SU-DHL-6 (cell line): Measurements from ENCODE around the gene MST1.

Source experiments
- H2AFZ ChIP-seq: fragments of 200-600 bp; sonication (generic); 2 replicates; pipeline ENCODE4 v1.6.1; 2014; ENCODE audit warnings: low read depth, mild to moderate bottlenecking, moderate library complexity, mixed read lengths, antibody characterized with exemption, low read length; ENCODE audit not compliant: severe bottlenecking
- H3F3A ChIP-seq: fragments of 200-600 bp; shearing (Covaris generic); 2 replicates; pipeline ENCODE4 v1.6.0; 2016; ENCODE audit warnings: antibody characterized with exemption, mild to moderate bottlenecking; ENCODE audit not compliant: insufficient read depth
- H3K27ac ChIP-seq: fragments of 200-600 bp; sonication (generic); 2 replicates; pipeline ENCODE4 v1.5.1; 2016; ENCODE audit warnings: low read depth, mild to moderate bottlenecking, low read length, moderate library complexity, mixed read lengths
- H3K27me3 ChIP-seq: fragments of 200-600 bp; sonication (generic), shearing (Covaris generic); 2 replicates; pipeline ENCODE4 v1.6.0; 2014; ENCODE audit warnings: mild to moderate bottlenecking, low read length
- H3K36me3 ChIP-seq: fragments of 200-600 bp; sonication (generic); 2 replicates; pipeline ENCODE4 v1.6.1; 2014; ENCODE audit warnings: mild to moderate bottlenecking, low read length, mixed read lengths
- H3K4me2 ChIP-seq: fragments of 300-600, 200-600 bp; shearing (Covaris generic), sonication (generic); 2 replicates; pipeline ENCODE4 v1.6.0; 2014; ENCODE audit warnings: low read length, low read depth, mild to moderate bottlenecking; ENCODE audit not compliant: poor library complexity, severe bottlenecking
- H3K4me3 ChIP-seq: fragments of 200-600 bp; sonication (generic); 2 replicates; pipeline ENCODE4 v1.5.1; 2014; ENCODE audit warnings: antibody characterized with exemption, low read length, mild to moderate bottlenecking, mixed read lengths; ENCODE audit not compliant: insufficient read depth, poor library complexity, severe bottlenecking
- H3K79me2 ChIP-seq: fragments of 200-600 bp; sonication (generic); 2 replicates; pipeline ENCODE4 v1.6.1; 2014; ENCODE audit warnings: mild to moderate bottlenecking, low read length, moderate library complexity; ENCODE audit not compliant: insufficient read depth
- H3K9ac ChIP-seq: fragments of 200-600 bp; sonication (generic); 2 replicates; pipeline ENCODE4 v1.7.0; 2014; ENCODE audit warnings: mild to moderate bottlenecking, low read length
- H3K9me2 ChIP-seq: fragments of 200-600 bp; sonication (generic); replicated peaks from 2 replicates; pipeline ENCODE4 v1.6.1; 2014; ENCODE audit warnings: low read length; ENCODE audit not compliant: insufficient read depth
- H3K9me3 ChIP-seq: fragments of 200-600 bp; sonication (generic); 2 replicates; pipeline ENCODE4 v1.6.1; 2014; ENCODE audit warnings: low read length, mixed read lengths; ENCODE audit not compliant: insufficient read depth
- H4K20me1 ChIP-seq: fragments of 200-600 bp; sonication (generic); 2 replicates; pipeline ENCODE4 v1.6.1; 2014; ENCODE audit warnings: low read depth, mild to moderate bottlenecking, antibody characterized with exemption, low read length, moderate library complexity, mixed read lengths
- EZH2phosphoT487 ChIP-seq: fragments of 200-600 bp; sonication (generic), shearing (Covaris generic); conservative IDR thresholded peaks from 2 replicates; pipeline ENCODE4 v1.6.1; 2018; ENCODE audit warnings: mild to moderate bottlenecking, antibody characterized with exemption, low read length, moderate library complexity, mixed read lengths
- TF ChIP-seq, protein P1 (sequence below): fragments of 200-600 bp; sonication (generic); IDR thresholded peaks from one replicate; pipeline ENCODE4 v1.5.1; 2017; ENCODE audit warnings: antibody characterized with exemption, mild to moderate bottlenecking, low read length, moderate library complexity; ENCODE audit not compliant: insufficient read depth, poor library complexity, severe bottlenecking

MST1 gene

DNA sequence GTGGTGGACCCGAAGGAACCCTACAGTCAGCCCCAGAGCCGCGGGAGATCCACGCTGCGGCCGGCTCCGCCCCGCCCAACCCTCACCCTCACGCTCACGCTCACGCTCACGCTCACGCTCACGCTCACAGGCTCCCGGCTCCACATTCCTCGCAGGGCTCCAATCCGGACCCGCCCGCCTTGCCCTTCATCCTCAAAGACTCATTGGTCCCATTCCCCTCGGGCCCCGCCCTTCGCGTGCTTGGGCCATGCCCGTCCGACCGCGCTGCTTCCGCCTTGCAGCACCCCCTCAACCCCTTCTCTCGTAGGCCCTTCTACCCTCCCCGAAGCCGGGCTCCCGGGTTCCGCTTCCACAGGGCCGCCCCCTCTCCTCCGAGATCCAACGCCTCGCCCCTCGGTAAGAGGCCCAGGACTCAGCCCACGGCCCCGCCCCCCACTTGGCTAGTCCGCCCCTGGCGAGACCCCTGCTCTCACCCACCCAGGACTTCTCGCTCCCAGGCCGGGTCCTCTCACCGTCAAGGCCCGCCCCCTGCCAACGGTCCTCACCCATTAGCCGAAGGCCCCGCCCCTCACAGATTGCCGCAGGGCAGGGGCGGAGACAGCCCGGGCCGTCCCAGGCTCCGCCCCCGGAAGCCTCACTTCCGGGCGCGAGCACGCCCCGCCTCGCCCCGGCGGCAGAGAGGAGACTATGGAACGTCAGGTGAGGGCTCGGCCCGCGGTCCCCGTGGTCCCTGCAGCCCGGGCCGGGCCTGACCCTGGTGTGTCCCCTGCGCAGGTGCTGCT, 15.4 kb downstream of the MST1 start, which contains the start of gene APEH:
TSS of gene APEH (plus strand) at position 637 of the 782 bp plus-strand sequence. CDS start at position 688, 51 bp downstream.
- peaks cover 14% of the 10 kb centered on the region; the same call in 1 of the 2 replicates for H3K79me2 ChIP-seq
- peak within 1 kb of the TSS; percentile 84 for H3K27ac ChIP-seq
- H3K27me3 ChIP-seq = no peaks in the 10 kb centered on the region
- no peaks in the 10 kb centered on the region for H3K9me3 ChIP-seq
- no peaks in the 10 kb centered on the region for H3K36me3 ChIP-seq
- no peaks in the 10 kb centered on the region for H3K9me2 ChIP-seq
- H3F3A ChIP-seq = 0 out of 2 replicates have a peak, but pooled peaks cover 5% of the 10 kb centered on the region
- H3K4me2 ChIP-seq = peak within 1 kb of the TSS; percentile 94
- no peak for TF ChIP-seq EZH2phosphoT487
- TF ChIP-seq, protein P1, sequence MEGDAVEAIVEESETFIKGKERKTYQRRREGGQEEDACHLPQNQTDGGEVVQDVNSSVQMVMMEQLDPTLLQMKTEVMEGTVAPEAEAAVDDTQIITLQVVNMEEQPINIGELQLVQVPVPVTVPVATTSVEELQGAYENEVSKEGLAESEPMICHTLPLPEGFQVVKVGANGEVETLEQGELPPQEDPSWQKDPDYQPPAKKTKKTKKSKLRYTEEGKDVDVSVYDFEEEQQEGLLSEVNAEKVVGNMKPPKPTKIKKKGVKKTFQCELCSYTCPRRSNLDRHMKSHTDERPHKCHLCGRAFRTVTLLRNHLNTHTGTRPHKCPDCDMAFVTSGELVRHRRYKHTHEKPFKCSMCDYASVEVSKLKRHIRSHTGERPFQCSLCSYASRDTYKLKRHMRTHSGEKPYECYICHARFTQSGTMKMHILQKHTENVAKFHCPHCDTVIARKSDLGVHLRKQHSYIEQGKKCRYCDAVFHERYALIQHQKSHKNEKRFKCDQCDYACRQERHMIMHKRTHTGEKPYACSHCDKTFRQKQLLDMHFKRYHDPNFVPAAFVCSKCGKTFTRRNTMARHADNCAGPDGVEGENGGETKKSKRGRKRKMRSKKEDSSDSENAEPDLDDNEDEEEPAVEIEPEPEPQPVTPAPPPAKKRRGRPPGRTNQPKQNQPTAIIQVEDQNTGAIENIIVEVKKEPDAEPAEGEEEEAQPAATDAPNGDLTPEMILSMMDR = no peak
- peak within 1 kb of the TSS; percentile 77 for H3K4me3 ChIP-seq
- H4K20me1 ChIP-seq = no peaks in the 10 kb centered on the region
- peak within 1 kb of the TSS; percentile 98 for H3K9ac ChIP-seq
- H2AFZ ChIP-seq = peak within 1 kb of the TSS; percentile 23

DNA sequence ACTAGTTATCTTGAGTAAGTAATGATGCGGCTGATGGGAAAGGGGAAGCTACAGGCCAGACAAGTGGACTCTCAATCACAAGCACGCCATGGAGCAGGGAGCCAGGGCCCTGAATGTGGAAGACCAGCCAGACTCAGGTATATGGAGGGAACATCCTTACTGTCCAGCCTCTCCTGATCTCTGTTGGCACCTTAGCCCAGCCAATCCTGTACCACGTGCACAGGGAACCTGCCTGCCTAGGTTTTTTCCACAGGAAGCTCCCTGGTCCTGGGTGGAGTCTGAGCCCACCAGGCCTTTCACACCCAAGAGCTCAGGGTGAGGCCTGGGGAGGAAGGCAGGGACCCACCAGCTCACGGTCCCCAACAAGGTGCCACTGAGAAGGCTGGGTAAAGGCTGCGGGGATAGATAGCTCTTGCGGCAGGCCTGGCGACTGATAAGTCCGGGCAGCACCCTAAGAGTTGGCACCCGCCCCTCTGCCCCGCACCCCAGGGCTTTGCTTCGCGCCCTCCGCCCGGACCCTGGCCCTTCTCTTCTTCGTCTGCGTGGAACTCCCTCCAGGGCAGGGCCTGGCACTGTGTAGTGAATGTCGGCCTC, 16.1 kb downstream of the MST1 start:
- H3K36me3 ChIP-seq = no peaks in the 10 kb centered on the region
- H3K79me2 ChIP-seq = peaks cover 14% of the 10 kb centered on the region; the same call in 1 of the 2 replicates
- H3K27me3 ChIP-seq = no peaks in the 10 kb centered on the region
- H3K4me3 ChIP-seq = peak overlapping the region; percentile 77
- peak overlapping the region; percentile 98 for H3K9ac ChIP-seq
- peak overlapping the region; percentile 23 for H2AFZ ChIP-seq
- no peaks in the 10 kb centered on the region for H4K20me1 ChIP-seq
- 0 out of 2 replicates have a peak, but pooled peaks cover 5% of the 10 kb centered on the region for H3F3A ChIP-seq
- peak overlapping the region; percentile 84 for H3K27ac ChIP-seq
- TF ChIP-seq EZH2phosphoT487 = no peak
- TF ChIP-seq, protein P1 = no peak
- H3K4me2 ChIP-seq = peak overlapping the region; percentile 94
- no peaks in the 10 kb centered on the region for H3K9me2 ChIP-seq
- no peaks in the 10 kb centered on the region for H3K9me3 ChIP-seq

DNA sequence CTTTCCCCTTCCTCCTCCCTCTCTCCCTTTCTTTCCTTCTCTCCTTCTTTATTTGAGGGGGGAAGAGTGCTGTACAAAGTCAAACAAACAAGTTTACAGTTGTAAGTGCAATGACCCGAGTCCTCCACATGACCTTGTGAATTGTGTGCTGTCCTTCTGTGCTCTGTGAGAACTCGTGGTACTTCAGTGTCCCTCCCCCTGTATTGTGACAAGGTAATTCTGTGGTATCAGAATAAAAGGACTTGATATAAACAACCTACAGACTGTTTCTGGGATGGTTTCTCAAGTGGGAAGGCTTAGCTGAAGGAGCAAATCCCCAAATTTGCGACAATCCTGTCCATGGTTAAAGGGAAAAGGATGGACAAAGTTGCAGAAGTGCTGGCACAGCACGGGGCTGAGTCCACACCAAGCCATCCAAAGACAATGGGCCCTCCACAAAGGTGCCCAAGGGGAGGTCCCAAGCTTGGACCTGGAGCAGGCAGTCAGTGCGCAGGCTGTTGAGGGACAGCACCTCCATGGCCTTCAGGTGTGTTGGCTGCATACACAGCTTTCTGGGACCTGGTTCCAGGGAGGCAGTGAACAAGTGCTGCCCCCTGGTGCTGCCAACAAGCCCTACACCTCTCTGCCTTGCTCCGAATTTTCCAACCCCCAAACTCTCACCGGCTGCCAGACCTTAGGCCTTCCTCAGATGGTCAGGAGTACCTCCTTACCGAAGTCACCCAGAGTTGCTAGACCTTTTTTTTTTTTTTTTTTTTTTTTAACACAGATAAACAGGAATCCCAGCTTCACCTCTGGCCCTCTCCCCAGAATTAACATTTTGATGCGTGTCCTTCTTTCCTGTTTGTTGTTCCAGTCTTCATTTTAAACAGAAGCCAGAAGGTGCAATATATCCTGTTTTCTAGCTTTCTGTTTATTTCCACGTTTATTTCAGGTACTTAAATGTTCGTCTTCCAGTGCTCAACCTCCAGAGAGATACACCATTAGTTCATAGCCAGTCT, 17.7 kb downstream of the MST1 start:
- H3K36me3 ChIP-seq = no peaks in the 10 kb centered on the region
- no peaks in the 10 kb centered on the region for H3K27me3 ChIP-seq
- H2AFZ ChIP-seq = no peak overlapping the region
- H3K9me3 ChIP-seq = no peaks in the 10 kb centered on the region
- peak overlapping the region; percentile 9 for H3K4me2 ChIP-seq
- H3K9me2 ChIP-seq = no peaks in the 10 kb centered on the region
- no peak overlapping the region for H3K4me3 ChIP-seq
- H3K9ac ChIP-seq = no peak overlapping the region
- H3K27ac ChIP-seq = no peak overlapping the region; the same call in 1 of the 2 replicates
- no peaks in the 10 kb centered on the region for H4K20me1 ChIP-seq
- 0 out of 2 replicates have a peak, but pooled peaks cover 5% of the 10 kb centered on the region for H3F3A ChIP-seq
- no peak for TF ChIP-seq EZH2phosphoT487
- TF ChIP-seq, protein P1 = peak; percentile 70
- peaks cover 14% of the 10 kb centered on the region; the same call in 1 of the 2 replicates for H3K79me2 ChIP-seq
